Mononuclear cell (primary cell): ENCODE data around the gene LCE2A. TPM values are rescaled to one million over a fixed set of nuclear protein-coding genes. Genes with fewer than 3 reads are reported as not detected.
"Not testable (repeated sequence)": the region's sequence is repeated elsewhere in the genome, so short reads cannot be mapped to it uniquely, and the experiment has no call there.

Source experiments
- H3K27me3 ChIP-seq: 2 replicates; pipeline ENCODE4 v1.6.0; 2011; ENCODE audit warnings: low read length, control low read depth; ENCODE audit not compliant: insufficient read depth
- H3K4me1 ChIP-seq: 2 replicates; pipeline ENCODE4 v1.5.1; 2011; ENCODE audit warnings: mild to moderate bottlenecking, low read length, control low read depth; ENCODE audit not compliant: insufficient read depth
- H3K4me3 ChIP-seq: 2 replicates; pipeline ENCODE4 v1.5.1; 2011; ENCODE audit warnings: mild to moderate bottlenecking, low read length, moderate library complexity
- H3K9me3 ChIP-seq: 2 replicates; pipeline ENCODE4 v1.5.1; 2011; ENCODE audit warnings: low read depth, mild to moderate bottlenecking, control low read depth, low read length
- total RNA-seq: library from RNA; depleted of rRNA; stranded (reverse); fragments of >200 nt; gene quantifications from one replicate; pipeline ENCODE4 v1.2.3, GENCODE V29; 2012

LCE2A gene, protein sequence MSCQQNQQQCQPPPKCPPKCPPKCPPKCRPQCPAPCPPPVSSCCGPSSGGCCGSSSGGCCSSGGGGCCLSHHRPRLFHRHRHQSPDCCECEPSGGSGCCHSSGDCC
- not detected for total RNA-seq

DNA sequence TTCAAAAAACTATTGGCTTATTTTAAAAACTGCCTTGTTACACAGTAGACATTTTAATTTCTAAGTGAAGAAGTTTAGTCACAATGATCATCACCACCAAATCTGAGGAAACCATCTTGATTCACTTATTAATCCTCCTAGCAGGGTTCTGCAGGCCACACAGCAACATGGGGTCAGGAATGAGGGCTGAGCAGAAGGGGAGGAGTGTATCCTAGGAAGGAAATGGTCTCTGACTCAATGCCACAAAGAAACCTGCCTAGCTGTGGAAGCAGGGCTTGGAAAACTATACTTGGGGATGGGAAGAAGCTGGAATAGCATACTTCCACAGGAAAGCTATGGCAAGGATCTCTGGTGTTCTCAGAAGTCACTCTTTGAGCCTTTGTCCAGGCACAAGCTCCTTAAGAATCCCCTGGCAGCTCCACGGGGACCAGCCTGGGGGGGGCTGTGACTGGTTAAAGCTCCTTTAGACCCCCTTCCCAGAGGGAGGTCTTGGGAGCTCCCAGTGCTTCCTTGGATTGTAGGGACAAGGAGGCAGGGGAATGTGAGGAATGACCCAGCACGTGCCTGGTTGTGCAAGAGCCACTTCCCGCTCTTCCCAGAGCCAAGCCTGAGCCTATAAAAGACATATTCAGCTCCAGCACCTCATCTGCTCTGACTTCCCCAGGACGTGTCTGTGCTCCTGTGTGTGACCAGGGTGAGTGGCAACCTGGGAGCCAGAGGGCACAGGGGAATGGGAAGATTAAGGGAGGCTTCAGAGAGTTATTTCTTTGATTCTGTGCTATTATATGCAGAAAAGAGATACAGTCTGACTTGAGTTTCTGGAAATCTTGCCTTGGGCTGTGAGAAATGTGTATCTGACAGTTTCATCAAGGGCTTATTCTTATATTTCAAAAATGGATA, at the start of gene LCE2A:
LCE2A (plus strand) TSS at position 645 of the 900 bp plus-strand sequence. CDS start 557 bp downstream, outside the sequence.
- H3K4me1 ChIP-seq, result no peaks in the 10 kb centered on the region
- H3K4me3 ChIP-seq, result no peak within 1 kb of the TSS
- no peaks in the 10 kb centered on the region for H3K9me3 ChIP-seq
- no peaks in the 10 kb centered on the region for H3K27me3 ChIP-seq

GRCh38 chr1:152654110-152654509, 44.0 kb upstream of the LCE2A start:
- H3K9me3 ChIP-seq, result no peaks in the 10 kb centered on the region
- peaks cover 13% of the 10 kb centered on the region for H3K27me3 ChIP-seq
- no peak overlapping the region for H3K4me3 ChIP-seq
- H3K4me1 ChIP-seq, result no peaks in the 10 kb centered on the region

- Histone ChIP-seq H3K4me3 (no peak overlapping the region), H3K4me1 (no peaks in the 10 kb centered on the region), H3K9me3 (no peaks in the 10 kb centered on the region), H3K27me3 (peaks cover 6% of the 10 kb centered on the region)
Observed at GRCh38 chr1:152656459-152656858, 41.7 kb upstream of the LCE2A start.

DNA sequence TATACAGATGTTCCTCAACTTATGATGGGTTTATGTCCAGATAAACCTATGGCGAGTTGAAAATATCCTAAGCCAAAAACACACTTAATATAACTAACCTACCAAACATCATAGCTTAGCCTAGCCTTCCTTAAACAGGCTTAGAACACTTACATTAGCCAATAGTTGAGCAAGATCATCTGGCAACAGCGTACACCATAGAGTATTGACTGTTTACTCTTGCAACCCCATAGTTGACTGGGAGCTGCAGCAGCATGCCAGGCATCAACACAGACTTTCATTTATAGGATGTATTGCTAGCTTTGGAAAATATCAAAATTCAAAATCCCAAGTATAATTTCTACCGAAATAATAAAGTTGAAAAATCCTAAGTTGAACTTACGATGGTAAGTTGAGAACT, 40.5 kb upstream of the LCE2A start:
- Histone ChIP-seq H3K27me3 (no peaks in the 10 kb centered on the region), H3K4me3 (no peak overlapping the region), H3K9me3 (no peaks in the 10 kb centered on the region), H3K4me1 (no peaks in the 10 kb centered on the region)

DNA sequence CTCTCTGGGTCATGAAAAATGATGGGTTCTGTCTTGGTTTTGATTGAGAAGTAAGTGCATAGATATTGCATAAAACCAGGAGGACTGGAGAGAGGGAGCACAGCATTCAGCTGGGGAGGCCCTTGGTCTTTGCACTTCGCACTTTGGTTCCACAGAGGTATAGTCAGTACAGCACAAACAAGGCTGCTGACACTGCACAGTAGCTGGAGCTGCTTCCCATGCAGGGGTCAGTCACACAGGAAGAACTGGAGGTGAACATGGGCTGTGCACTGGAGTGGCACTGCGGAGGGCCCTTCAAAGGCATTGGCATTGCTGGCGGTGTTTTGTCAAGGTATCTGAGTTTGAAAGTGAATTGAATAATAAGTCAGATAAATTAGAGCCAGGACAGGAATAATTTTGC, 39.5 kb upstream of the LCE2A start:
- Histone ChIP-seq H3K4me1 (no peaks in the 10 kb centered on the region), H3K27me3 (no peaks in the 10 kb centered on the region), H3K9me3 (no peaks in the 10 kb centered on the region), H3K4me3 (no peak overlapping the region)

DNA sequence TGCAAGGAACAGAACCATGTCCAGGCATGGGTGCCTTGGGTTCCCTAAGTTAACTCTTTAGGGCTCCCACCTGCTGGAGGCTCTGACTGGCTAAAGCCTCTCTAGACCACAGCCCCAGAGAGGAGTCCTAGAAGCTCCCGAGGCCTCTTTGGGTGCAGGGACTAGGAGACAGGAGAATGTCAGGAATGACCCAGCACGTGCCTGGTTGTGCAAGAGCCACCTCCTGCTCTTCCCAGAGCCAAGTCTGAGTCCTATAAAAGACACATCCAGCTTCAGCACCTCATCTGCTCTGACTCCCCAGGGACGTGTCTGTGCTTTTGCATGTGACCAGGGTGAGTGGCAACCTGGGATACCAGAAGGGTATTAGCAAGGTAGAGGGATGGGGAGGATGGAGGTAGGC, 35.0 kb upstream of the LCE2A start, which contains the start of gene LCE2D:
LCE2D (plus strand) TSS at position 283 of the 400 bp plus-strand sequence. CDS start 726 bp downstream, outside the sequence.
- Histone ChIP-seq H3K4me3 (no peak within 1 kb of the TSS), H3K4me1 (no peaks in the 10 kb centered on the region), H3K27me3 (no peaks in the 10 kb centered on the region), H3K9me3 (no peaks in the 10 kb centered on the region)

DNA sequence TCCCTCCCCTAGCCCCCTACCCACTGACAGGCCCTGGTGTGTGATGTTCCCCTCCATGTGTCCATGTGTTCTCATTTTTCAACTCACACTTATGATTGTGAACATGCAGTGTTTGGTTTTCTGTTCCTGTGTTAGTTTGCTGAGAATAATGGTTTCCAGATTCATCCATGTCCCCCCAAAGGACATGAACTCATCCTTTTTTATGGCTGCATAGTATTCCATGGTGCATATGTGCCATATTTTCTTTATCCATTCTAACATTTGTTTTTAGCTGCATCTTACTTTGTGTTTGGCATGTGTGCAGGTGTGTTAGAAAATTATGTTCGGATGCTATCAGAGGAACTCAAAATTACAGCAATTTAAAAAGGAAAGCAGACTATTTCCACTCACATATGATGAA, 32.0 kb upstream of the LCE2A start:
- H3K9me3 ChIP-seq, H3K4me3 ChIP-seq, H3K4me1 ChIP-seq, H3K27me3 ChIP-seq: not testable (repeated sequence)

DNA sequence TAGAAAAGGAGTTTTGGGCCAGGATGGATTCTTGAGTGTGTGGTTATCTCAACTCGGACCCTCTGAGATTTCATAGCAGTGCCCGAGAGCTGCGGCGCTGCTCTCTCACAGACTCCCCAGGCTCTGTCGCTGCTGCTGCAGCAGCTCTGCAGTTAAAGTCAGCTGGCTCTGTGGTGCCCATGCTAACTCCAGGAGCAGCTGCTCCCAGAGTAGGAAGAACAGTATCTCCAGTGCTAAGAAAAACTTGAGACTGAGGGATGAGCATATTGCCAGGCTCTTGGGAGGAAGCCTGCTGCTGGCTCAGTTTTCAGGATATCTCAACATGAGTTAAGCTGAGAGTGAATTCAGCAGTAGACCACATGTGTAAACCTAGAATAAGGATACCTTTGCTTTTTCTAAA, 30.5 kb upstream of the LCE2A start:
- no peaks in the 10 kb centered on the region for H3K4me1 ChIP-seq
- no peaks in the 10 kb centered on the region for H3K9me3 ChIP-seq
- no peak overlapping the region for H3K4me3 ChIP-seq
- no peaks in the 10 kb centered on the region for H3K27me3 ChIP-seq

- H3K4me1 ChIP-seq, result no peaks in the 10 kb centered on the region
- H3K27me3 ChIP-seq, result no peaks in the 10 kb centered on the region
- H3K4me3 ChIP-seq, result no peak overlapping the region
- no peaks in the 10 kb centered on the region for H3K9me3 ChIP-seq
Observed at GRCh38 chr1:152673016-152673415, 25.1 kb upstream of the LCE2A start.

DNA sequence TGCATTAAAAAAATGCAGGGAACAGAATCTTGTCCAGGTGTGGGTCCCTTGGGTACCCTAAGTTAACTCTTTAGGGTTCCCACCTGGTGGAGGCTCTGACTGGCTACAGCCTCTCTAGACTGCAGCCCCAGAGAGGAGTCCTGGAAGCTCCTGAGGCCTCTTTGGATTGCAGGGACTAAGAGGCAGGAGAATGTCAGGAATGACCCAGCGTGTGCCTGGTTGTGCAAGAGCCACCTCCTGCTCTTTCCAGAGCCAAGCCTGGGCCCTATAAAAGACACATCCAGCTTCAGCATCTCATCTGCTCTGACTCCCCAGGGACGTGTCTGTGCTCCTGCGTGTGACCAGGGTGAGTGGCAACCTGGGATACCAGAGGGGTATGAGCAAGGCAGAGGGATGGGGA, 23.2 kb upstream of the LCE2A start, which contains the start of gene LCE2C:
LCE2C (plus strand) TSS at position 297 of the 400 bp plus-strand sequence. CDS start 737 bp downstream, outside the sequence.
- H3K9me3 ChIP-seq, H3K4me3 ChIP-seq, H3K4me1 ChIP-seq, H3K27me3 ChIP-seq: not testable (repeated sequence)

GRCh38 chr1:152679459-152679858, 18.7 kb upstream of the LCE2A start:
- no peaks in the 10 kb centered on the region for H3K9me3 ChIP-seq
- no peaks in the 10 kb centered on the region for H3K4me1 ChIP-seq
- H3K27me3 ChIP-seq, result peaks cover 2% of the 10 kb centered on the region
- H3K4me3 ChIP-seq, result no peak overlapping the region

DNA sequence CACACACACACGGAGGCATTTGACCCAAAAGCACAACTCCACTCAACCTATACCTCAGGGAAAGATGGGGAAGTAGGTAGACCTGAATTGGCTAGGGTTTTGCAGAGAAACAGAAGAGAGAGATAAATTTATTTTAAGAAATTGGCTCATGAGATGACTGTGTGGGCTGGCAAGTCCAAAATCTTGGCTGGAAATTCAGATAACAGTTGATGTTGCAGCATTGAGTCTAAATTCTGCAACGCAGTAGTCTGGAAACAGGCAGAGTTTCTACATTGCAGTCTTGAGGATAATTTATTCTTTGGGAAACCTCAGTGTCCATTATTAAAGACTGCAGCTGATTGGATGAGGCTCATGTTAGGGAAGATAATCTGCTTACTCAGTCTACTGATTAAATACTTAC, 16.5 kb upstream of the LCE2A start:
- H3K27me3 ChIP-seq, result peaks cover 2% of the 10 kb centered on the region
- H3K4me1 ChIP-seq, result no peaks in the 10 kb centered on the region
- H3K4me3 ChIP-seq, result no peak overlapping the region
- H3K9me3 ChIP-seq, result no peaks in the 10 kb centered on the region

DNA sequence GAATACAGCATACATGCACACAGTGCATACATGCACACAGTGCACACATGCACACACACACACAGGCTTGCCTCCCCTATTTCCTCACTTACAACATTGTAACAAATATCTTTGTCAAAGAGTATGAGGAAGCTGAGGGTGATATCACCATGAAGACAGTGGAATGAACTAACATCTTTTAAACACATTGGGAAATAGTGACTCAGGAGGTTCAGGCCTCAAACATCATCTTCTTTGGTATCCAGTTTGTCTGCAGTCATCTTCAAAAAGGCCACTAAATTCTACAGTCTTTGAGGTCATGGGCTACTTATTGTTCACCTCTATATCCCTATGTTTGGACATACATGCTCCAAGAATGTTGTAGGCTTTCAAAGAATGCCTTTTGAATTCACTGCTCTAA, 14.3 kb upstream of the LCE2A start:
- no peak overlapping the region for H3K4me3 ChIP-seq
- peaks cover 2% of the 10 kb centered on the region for H3K27me3 ChIP-seq
- no peaks in the 10 kb centered on the region for H3K4me1 ChIP-seq
- no peaks in the 10 kb centered on the region for H3K9me3 ChIP-seq

DNA sequence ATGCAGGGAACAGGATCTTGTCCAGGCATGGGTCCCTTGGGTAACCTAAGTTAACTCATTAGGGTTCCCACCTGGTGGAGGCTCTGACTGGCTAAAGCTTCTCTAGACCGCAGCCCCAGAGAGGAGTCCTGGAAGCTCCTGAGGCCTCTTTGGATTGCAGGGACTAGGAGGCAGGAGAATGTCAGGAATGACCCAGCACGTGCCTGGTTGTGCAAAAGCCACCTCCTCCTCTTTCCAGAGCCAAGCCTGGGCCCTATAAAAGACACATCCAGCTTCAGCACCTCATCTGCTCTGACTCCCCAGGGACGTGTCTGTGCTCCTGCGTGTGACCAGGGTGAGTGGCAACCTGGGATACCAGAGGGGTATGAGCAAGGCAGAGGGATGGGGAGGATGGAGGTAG, 12.3 kb upstream of the LCE2A start, which contains the start of gene LCE2B:
LCE2B (plus strand) TSS at position 301 of the 400 bp plus-strand sequence. CDS start 721 bp downstream, outside the sequence.
- H3K9me3 ChIP-seq, H3K4me3 ChIP-seq, H3K27me3 ChIP-seq, H3K4me1 ChIP-seq: not testable (repeated sequence)

DNA sequence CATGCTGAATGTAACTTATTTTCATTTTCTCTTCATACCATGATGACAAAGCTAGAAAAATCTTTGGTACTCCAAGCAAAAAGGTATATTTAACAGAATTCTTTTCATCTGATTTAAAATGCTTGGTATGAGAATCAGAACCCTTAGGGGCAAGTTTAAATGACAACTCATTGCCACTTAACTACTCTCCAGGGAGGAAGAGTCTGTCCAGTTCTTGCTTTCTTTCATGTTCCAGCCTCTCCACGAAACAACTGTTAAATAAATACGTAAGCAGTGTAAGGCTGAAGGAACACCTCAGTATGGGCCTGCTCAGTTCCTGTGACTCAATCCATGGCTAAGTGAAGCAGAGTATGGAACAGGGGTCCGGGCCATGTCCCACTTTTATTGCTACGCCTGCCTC, 1.6 kb downstream of the LCE2A start:
- Histone ChIP-seq H3K9me3 (peaks cover 6% of the 10 kb centered on the region), H3K4me1 (no peaks in the 10 kb centered on the region), H3K4me3 (no peak overlapping the region), H3K27me3 (no peaks in the 10 kb centered on the region)
